HepG2 (cell line): Measurements from ENCODE around the gene FAM98A. TPM values are rescaled to one million over a fixed set of nuclear protein-coding genes. Genes with fewer than 3 reads are reported as not detected.

Source experiments
- ATF7 ChIP-seq, 2 experiments: fragments of 450-650 bp in 1 of 2; sonication (generic) in 1 of 2; formaldehyde crosslinking in 1 of 2; IDR thresholded peaks; 2 replicates each; pipeline versions ENCODE4 v1.4.0 to v1.6.1; 2016 to 2020; ENCODE audit warnings: antibody characterized with exemption in 1 of 2, mild to moderate bottlenecking in 1 of 2, missing genetic modification reagents in 1 of 2
- BHLHE40 ChIP-seq: IDR thresholded peaks from 2 replicates; pipeline ENCODE4 v1.6.1; 2011; ENCODE audit warnings: low read length, improper control_type of control experiment
- HDAC1 ChIP-seq: sonication (generic); formaldehyde crosslinking; IDR thresholded peaks from 2 replicates; pipeline ENCODE4 v1.5.1; 2020; ENCODE audit warnings: mild to moderate bottlenecking, missing genetic modification reagents
- NR3C1 ChIP-seq: sonication (generic); formaldehyde crosslinking; IDR thresholded peaks from 2 replicates; pipeline ENCODE4 v1.4.0; 2020; ENCODE audit warnings: missing genetic modification reagents
- PAF1 ChIP-seq: IDR thresholded peaks from 2 replicates; pipeline ENCODE4 v1.6.1; 2016; ENCODE audit warnings: missing genetic modification reagents, missing compliant biosample characterization
- STAT5B ChIP-seq: sonication (generic); formaldehyde crosslinking; IDR thresholded peaks from 2 replicates; pipeline ENCODE4 v1.4.0; 2020; ENCODE audit warnings: missing genetic modification reagents
- TBX3 ChIP-seq: fragments of 450-650 bp; IDR thresholded peaks from 2 replicates; pipeline ENCODE4 v1.6.1; 2017; ENCODE audit warnings: antibody characterized with exemption, mild to moderate bottlenecking, inconsistent platforms, borderline replicate concordance
- TEAD3 ChIP-seq: optimal IDR thresholded peaks from 2 replicates; pipeline ENCODE3; 2016; ENCODE audit warnings: borderline replicate concordance
- ZBTB39 ChIP-seq: sonication (generic); formaldehyde crosslinking; IDR thresholded peaks from 2 replicates; pipeline ENCODE4 v1.5.0; 2020; ENCODE audit warnings: missing genetic modification reagents
- ZFP36L2 ChIP-seq: sonication (generic); formaldehyde crosslinking; IDR thresholded peaks from 2 replicates; pipeline ENCODE4 v1.4.0; 2020; ENCODE audit warnings: missing genetic modification reagents
- ZFP90 ChIP-seq: sonication (generic); formaldehyde crosslinking; IDR thresholded peaks from 2 replicates; pipeline ENCODE4 v1.8.0; 2022; ENCODE audit warnings: missing genetic modification reagents, mild to moderate bottlenecking, inconsistent platforms, borderline replicate concordance
- ZNF12 ChIP-seq: sonication (generic); formaldehyde crosslinking; IDR thresholded peaks from 2 replicates; pipeline ENCODE4 v1.5.0; 2020; ENCODE audit warnings: missing genetic modification reagents
- ZNF343 ChIP-seq: sonication (generic); formaldehyde crosslinking; IDR thresholded peaks from 2 replicates; pipeline ENCODE4 v1.4.0; 2020; ENCODE audit warnings: mild to moderate bottlenecking, missing genetic modification reagents
- ZNF407 ChIP-seq: sonication (generic); formaldehyde crosslinking; IDR thresholded peaks from one replicate; pipeline ENCODE4 v1.5.1; 2020; ENCODE audit warnings: mild to moderate bottlenecking, missing genetic modification reagents; ENCODE audit errors: not compliant biosample characterization
- ZNF512 ChIP-seq: sonication (generic); formaldehyde crosslinking; IDR thresholded peaks from 2 replicates; pipeline ENCODE4 v1.4.0; 2020; ENCODE audit warnings: mild to moderate bottlenecking, missing genetic modification reagents
- ZNF7 ChIP-seq: IDR thresholded peaks from 2 replicates; pipeline ENCODE4 v1.6.1; 2016; ENCODE audit warnings: missing biosample characterization, missing genetic modification reagents
- ZNF720 ChIP-seq: sonication (generic); formaldehyde crosslinking; IDR thresholded peaks from 2 replicates; pipeline ENCODE4 v1.4.0; 2020; ENCODE audit warnings: missing genetic modification reagents
- polyA plus RNA-seq, 8 experiments: library from polyadenylated mRNA; depleted of rRNA in 3 of 8; stranded (reverse) in 7 of 8; unstranded in 1 of 8; fragments of >200 nt; fragmentation: Illumina TruSeq in 4 of 8; extraction: Trizol in 4 of 8; gene quantifications; 2 replicates each; pipeline versions ENCODE4 v1.2.1 to v1.2.3, GENCODE V29; 2011 to 2016; ENCODE audit warnings: low read depth in 4 of 8, missing spikeins in 1 of 8, mixed read lengths in 1 of 8; ENCODE audit not compliant: insufficient read depth in 1 of 8
- total RNA-seq, 5 experiments: library from RNA; depleted of rRNA; stranded (reverse); fragments of >200 nt; fragmentation: Illumina TruSeq; extraction: Trizol; gene quantifications; 2 replicates each; pipeline ENCODE4 v1.2.3, GENCODE V29; 2016; ENCODE audit warnings: low read depth in 1 of 5
- TF ChIP-seq, protein P1 (sequence below): IDR thresholded peaks from 2 replicates; pipeline ENCODE4 v1.6.1; 2016; ENCODE audit warnings: missing genetic modification reagents, missing compliant biosample characterization

The FAM98A gene
- total and polyA plus RNA-seq, 2 of the 13 experiments (the other 11 are each of a cell fraction or from before 2014, with no cell fraction given), result 44.0 to 61.4 TPM

DNA sequence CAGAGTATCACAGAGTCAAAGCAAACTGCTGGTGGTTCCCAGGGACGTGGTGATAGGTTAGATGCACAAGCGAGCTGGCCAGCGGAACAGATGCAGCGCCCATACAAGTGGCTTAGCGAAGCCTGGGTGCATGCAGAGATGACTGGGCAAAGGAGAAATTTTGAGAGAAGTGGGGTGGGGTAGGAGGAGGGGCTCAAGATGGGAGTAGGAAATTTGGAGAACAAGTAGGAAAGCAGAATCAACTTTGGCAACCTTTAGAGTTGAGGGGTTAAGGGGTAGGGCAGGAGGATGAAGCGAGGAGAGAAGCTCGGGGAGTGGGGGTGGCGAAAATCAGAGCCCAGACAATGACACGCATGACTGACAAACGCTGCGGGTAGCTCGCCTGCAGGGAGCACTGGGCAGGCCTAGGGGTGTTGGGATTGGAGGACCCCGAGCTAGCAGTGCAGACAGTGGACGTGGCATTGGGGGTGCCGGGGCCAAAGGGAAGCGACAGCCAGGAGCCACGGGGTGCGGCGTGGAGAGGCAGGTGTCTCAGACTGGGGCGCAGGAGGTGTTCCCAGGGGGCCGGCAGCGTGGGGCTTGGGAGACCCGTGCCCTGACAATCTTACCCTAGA, 431 bp downstream of the FAM98A start (continued):
- TF ChIP-seq ZNF512 (CRISPR knock-in tag) (no peak), ZNF407 (CRISPR knock-in tag) (peak; percentile 41), TEAD3 (CRISPR knock-in tag) (peak; percentile 31), ZBTB39 (CRISPR knock-in tag) (peak; percentile 5; the same call in 1 of the 2 replicates), ZFP36L2 (CRISPR knock-in tag) (no peak), TBX3 (no peak), ZNF343 (CRISPR knock-in tag) (peak; percentile 81; the same call in 1 of the 2 replicates), ZNF12 (CRISPR knock-in tag) (peak; percentile 35; the same call in 1 of the 2 replicates), ZFP90 (no peak), ATF7 (IDR thresholded peaks at IDR 0.05) (no peak), ATF7 (CRISPR knock-in tag; IDR thresholded peaks at IDR 0.05) (peak; percentile 35; the same call in 1 of the 2 replicates), ZNF720 (CRISPR knock-in tag) (no peak), HDAC1 (CRISPR knock-in tag) (no peak), ZNF7 (CRISPR knock-in tag) (0 out of 2 replicates have a peak, but pooled peaks have one; percentile 4), STAT5B (CRISPR knock-in tag) (no peak), BHLHE40 (no peak), PAF1 (CRISPR knock-in tag) (no peak), NR3C1 (no peak)
- TF ChIP-seq, protein P1, sequence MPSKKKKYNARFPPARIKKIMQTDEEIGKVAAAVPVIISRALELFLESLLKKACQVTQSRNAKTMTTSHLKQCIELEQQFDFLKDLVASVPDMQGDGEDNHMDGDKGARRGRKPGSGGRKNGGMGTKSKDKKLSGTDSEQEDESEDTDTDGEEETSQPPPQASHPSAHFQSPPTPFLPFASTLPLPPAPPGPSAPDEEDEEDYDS (CRISPR knock-in tag), result 0 out of 2 replicates have a peak, but pooled peaks have one; percentile 15
